Smooth muscle cell (in vitro differentiated cells): ENCODE results near the gene SHD. TPM values are rescaled to one million over a fixed set of nuclear protein-coding genes. Genes with fewer than 3 reads are reported as not detected.

ENCODE experiments used
- DNase-seq: peaks from one replicate; lab custom pipeline; 2025; ENCODE audit not compliant: unreplicated experiment; lab: John Stamatoyannopoulos, UW
- H2AFZ ChIP-seq: fragments of 200-600 bp; sonication (generic); 2 replicates; pipeline ENCODE4 v1.6.0; 2016; ENCODE audit warnings: antibody characterized with exemption, low read depth, mild to moderate bottlenecking
- H3F3A ChIP-seq: fragments of 200-600 bp; sonication (generic); 2 replicates; pipeline ENCODE4 v1.6.0; 2017; ENCODE audit warnings: antibody characterized with exemption, low read depth
- H3K27ac ChIP-seq: fragments of 200-600 bp; sonication (generic); 2 replicates; pipeline ENCODE4 v1.5.1; 2016; ENCODE audit warnings: low read depth, mild to moderate bottlenecking
- H3K27me3 ChIP-seq: fragments of 200-600 bp; sonication (generic); 2 replicates; pipeline ENCODE4 v1.6.1; 2016; ENCODE audit warnings: low read depth, mild to moderate bottlenecking
- H3K36me3 ChIP-seq: fragments of 200-600 bp; sonication (generic); 2 replicates; pipeline ENCODE4 v1.5.1; 2016; ENCODE audit warnings: low read depth
- H3K4me1 ChIP-seq: fragments of 200-600 bp; sonication (generic); 2 replicates; pipeline ENCODE4 v1.5.1; 2016; ENCODE audit warnings: low read depth
- H3K4me2 ChIP-seq: fragments of 200-600 bp; sonication (generic); 2 replicates; pipeline ENCODE4 v1.6.0; 2016; ENCODE audit warnings: mild to moderate bottlenecking
- H3K4me3 ChIP-seq: fragments of 200-600 bp; sonication (generic); 2 replicates; pipeline ENCODE4 v1.5.1; 2016; ENCODE audit warnings: mild to moderate bottlenecking
- H3K79me2 ChIP-seq: fragments of 200-600 bp; sonication (generic); 2 replicates; pipeline ENCODE4 v1.6.0; 2016; ENCODE audit warnings: low read depth, mild to moderate bottlenecking
- H3K9ac ChIP-seq: fragments of 200-600 bp; sonication (generic); 2 replicates; pipeline ENCODE4 v1.6.0; 2016; ENCODE audit warnings: low read depth
- H3K9me3 ChIP-seq: fragments of 200-600 bp; sonication (generic); replicated peaks from 2 replicates; pipeline ENCODE4 v1.5.1; 2016; ENCODE audit warnings: low read depth
- H4K20me1 ChIP-seq: fragments of 200-600 bp; sonication (generic); 2 replicates; pipeline ENCODE4 v1.6.0; 2016; ENCODE audit warnings: low read depth
- WGBS: methylation state at CpG from one replicate; pipeline ENCODE4 v1.1.7; 2016; ENCODE audit warnings: low lambda C conversion rate; 5-methylcytosine and 5-hydroxymethylcytosine counted together
- polyA plus RNA-seq: library from polyadenylated mRNA; unstranded; fragments of >200 nt; fragmentation: Nextera tagmentation; extraction: Ambion mirVana; gene quantifications from 2 replicates; pipeline ENCODE4 v1.2.1, GENCODE V29; 2016
- total RNA-seq: library from RNA; depleted of rRNA; stranded (reverse); fragments of >200 nt; gene quantifications from 2 replicates; pipeline ENCODE4 v1.2.3, GENCODE V29; 2014
- TF ChIP-seq, protein P1 (sequence below): fragments of 200-600 bp; sonication (generic); IDR thresholded peaks from 2 replicates; pipeline ENCODE4 v1.5.1; 2017; ENCODE audit warnings: borderline replicate concordance, mild to moderate bottlenecking, antibody characterized with exemption; ENCODE audit not compliant: insufficient read depth, poor library complexity, severe bottlenecking

Gene SHD
- total and polyA plus RNA-seq, 2 experiments from 2014 or later = not detected

DNA sequence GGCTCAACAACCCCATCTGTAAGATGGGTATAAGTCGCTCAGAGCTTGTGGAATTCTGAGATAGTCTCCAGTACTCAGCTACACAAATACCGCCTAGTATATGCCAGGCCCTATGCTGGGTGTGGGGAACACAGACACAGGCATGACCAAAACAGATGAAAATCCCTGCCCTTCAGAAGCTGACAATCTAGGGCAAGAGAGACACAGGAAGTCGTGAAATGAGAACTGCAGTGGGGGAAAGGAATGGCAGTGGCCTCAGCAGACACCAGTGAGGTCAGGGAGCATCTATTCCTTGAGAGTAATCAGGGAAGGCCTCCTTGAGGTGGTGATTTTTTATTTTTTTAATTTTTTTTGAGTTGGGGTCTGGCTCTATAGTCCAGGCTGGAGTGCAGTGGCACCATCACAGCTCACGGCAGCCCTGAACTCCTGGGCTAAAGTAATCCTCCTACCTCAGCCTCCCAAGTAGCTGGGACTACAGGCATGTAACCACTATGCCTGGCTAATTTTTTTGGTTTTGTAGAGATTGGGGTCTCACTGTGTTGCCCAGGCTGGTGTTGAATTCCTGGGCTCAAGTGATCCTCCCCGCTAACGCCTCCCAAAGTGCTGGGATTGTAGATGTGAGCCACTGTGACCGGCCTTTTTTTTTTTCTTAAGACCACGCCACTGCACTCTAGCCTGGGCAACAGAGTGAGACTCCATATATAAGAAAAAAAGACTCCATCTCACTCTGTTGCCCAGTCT is 19.9 kb downstream of the SHD start:
- Histone ChIP-seq H3K4me3 (no peak overlapping the region), H4K20me1 (no peaks in the 10 kb centered on the region), H3K4me1 (no peaks in the 10 kb centered on the region), H3F3A (no peaks in the 10 kb centered on the region), H3K9ac (no peak overlapping the region), H3K27me3 (no peaks in the 10 kb centered on the region), H3K9me3 (no peaks in the 10 kb centered on the region), H3K79me2 (no peaks in the 10 kb centered on the region), H3K36me3 (no peaks in the 10 kb centered on the region), H3K27ac (no peak overlapping the region), H3K4me2 (no peak overlapping the region), H2AFZ (no peak overlapping the region)
- 96% methylated on average over 8 of the region's 8 CpGs for WGBS
- no peak for DNase-seq
- TF ChIP-seq, protein P1, sequence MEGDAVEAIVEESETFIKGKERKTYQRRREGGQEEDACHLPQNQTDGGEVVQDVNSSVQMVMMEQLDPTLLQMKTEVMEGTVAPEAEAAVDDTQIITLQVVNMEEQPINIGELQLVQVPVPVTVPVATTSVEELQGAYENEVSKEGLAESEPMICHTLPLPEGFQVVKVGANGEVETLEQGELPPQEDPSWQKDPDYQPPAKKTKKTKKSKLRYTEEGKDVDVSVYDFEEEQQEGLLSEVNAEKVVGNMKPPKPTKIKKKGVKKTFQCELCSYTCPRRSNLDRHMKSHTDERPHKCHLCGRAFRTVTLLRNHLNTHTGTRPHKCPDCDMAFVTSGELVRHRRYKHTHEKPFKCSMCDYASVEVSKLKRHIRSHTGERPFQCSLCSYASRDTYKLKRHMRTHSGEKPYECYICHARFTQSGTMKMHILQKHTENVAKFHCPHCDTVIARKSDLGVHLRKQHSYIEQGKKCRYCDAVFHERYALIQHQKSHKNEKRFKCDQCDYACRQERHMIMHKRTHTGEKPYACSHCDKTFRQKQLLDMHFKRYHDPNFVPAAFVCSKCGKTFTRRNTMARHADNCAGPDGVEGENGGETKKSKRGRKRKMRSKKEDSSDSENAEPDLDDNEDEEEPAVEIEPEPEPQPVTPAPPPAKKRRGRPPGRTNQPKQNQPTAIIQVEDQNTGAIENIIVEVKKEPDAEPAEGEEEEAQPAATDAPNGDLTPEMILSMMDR = no peak

DNA sequence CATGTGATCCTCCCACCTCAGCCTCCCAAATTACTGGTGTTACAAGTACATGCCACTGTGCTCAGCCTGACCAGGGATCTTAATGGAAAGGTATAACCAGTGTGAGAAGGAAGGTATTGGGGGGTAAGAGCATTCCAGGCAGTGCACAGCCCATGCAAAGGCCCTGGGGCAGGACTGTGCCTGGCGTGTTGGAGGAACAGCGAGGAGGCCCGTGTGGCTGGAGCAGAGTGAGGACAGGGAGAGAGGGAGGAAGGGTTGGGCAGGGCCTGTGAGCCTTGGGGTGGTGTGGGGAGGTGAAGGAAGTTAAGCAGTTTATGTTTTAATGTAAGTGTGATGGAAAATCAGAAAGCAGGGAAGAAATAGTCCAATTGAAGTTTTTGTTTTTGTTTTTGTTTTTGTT is 21.5 kb downstream of the SHD start:
- no peaks in the 10 kb centered on the region for H3K4me1 ChIP-seq
- DNase-seq = no peak
- no peaks in the 10 kb centered on the region for H3K9me3 ChIP-seq
- H3F3A ChIP-seq = no peaks in the 10 kb centered on the region
- H3K36me3 ChIP-seq = no peaks in the 10 kb centered on the region
- no peak overlapping the region for H3K9ac ChIP-seq
- H3K4me3 ChIP-seq = no peak overlapping the region
- H3K79me2 ChIP-seq = no peaks in the 10 kb centered on the region
- no peaks in the 10 kb centered on the region for H4K20me1 ChIP-seq
- 94% methylated on average over 3 of the region's 3 CpGs for WGBS
- TF ChIP-seq, protein P1 = no peak
- no peak overlapping the region for H2AFZ ChIP-seq
- no peaks in the 10 kb centered on the region for H3K27me3 ChIP-seq
- no peak overlapping the region for H3K27ac ChIP-seq
- H3K4me2 ChIP-seq = no peak overlapping the region

DNA sequence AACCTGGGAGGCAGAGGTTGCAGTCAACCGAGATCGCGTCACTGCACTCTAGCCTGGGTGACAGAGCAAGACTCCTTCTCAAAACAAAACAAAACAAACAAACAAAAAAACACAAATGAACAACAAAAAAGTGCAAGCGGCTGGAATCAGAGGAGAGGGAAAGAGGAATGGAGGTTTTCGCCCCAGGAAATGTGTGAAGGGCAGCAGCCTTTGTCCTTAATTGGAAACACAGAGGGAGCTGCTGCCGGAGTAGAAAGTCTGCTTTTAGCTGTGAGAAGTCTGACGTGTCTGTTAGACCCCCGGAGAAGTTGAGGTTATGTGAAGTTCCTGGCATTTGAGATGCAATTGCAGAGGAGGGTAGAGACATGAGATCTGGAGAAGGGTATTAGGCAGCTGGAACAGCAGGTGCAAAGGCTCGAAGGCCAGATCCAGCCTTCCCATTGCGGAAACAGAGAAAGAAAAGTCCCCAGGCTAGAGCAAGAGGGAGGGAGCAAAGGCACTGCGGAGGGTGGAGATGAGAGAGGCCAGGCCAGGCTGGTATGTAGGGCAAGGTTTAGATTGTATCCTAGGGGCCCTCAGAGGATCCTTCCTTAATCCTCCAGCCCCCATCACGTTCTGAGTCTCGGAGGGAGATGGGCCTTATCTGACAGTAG is 22.6 kb downstream of the SHD start:
- Histone ChIP-seq H3K9ac (no peak overlapping the region), H3K9me3 (no peaks in the 10 kb centered on the region), H3K27me3 (no peaks in the 10 kb centered on the region), H3K79me2 (no peaks in the 10 kb centered on the region), H3F3A (no peaks in the 10 kb centered on the region), H3K4me1 (no peaks in the 10 kb centered on the region), H4K20me1 (no peaks in the 10 kb centered on the region), H3K36me3 (no peaks in the 10 kb centered on the region), H2AFZ (no peak overlapping the region), H3K27ac (no peak overlapping the region), H3K4me2 (no peak overlapping the region), H3K4me3 (no peak overlapping the region)
- DNase-seq = no peak
- TF ChIP-seq, protein P1 = no peak
- 54% methylated on average over 13 of the region's 13 CpGs for WGBS
